ENCODE data around the gene KCNK10. TPM values are rescaled to one million over a fixed set of nuclear protein-coding genes. Genes with fewer than 3 reads are reported as not detected.

The KCNK10 gene
- total and polyA plus RNA-seq, 10 of the 15 experiments (the other 5 are each of a cell fraction or from before 2014, with no cell fraction given) = 0.01 to 0.06 (median 0.02) TPM; not detected in 7

- TF ChIP-seq KAT2A (conservative IDR thresholded peaks at IDR 0.05; ENCODE audit: control insufficient read depth, low read depth, low read length) (no peak), RUNX3 (IDR thresholded peaks at IDR 0.05; ENCODE audit: low read length) (peak; percentile 13; the same call in 1 of the 2 replicates)
Observed at GRCh38 chr14:88323523-88324199, 592 bp upstream of the KCNK10 start (continued).

DNA sequence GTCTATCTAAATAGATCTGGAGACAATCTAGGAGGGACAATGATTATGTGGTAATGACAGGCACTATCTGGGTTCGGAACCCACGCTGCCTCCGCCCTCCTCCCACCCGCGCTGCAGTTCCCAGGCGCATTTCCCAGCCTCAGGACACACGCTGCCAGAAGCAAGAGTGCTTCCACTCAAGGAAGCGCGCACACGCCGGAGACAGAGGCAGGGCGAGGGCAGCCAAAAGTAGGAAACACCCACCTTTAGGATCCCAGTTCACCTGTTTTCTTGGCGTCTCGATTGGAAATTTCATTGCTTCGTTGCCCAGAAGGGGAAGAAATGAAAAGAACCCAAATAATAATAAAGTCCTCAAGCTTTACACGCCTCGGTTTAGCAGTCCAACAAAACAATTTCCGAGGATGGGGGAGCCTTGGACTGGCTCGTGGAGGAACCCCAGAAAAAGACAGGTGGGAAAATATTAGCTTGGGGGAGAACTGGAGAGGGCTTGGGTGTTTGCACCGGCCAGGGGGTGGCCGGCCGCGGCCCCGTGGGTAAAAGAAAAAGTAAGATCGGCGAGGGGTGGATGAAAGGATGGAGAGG, 474 bp downstream of the KCNK10 start:
- no TSS peak for BruUV-seq (replicated peaks)
- ATAC-seq (no peak), FAIRE-seq (no peak), DNase-seq (ENCODE audit: low read depth, low spot score) (no peak)
- H3K36me3 ChIP-seq (ENCODE audit: control insufficient read depth in 2 of 2, insufficient read depth in 2 of 2, low read length in 1 of 2) = no peaks in the 10 kb centered on the region
- no peak overlapping the region for H2AFZ ChIP-seq (ENCODE audit: control insufficient read depth, low read depth, low read length)
- TF ChIP-seq ZBTB4 (CRISPR knock-in tag; IDR thresholded peaks at IDR 0.05) (no peak), HDGF (IDR thresholded peaks at IDR 0.05) (no peak), ZSCAN29 (IDR thresholded peaks at IDR 0.05) (no peak), POU2F2 (IDR thresholded peaks at IDR 0.05; ENCODE audit: borderline replicate concordance, low read depth, low read length) (no peak)
- TF ChIP-seq, protein P1, sequence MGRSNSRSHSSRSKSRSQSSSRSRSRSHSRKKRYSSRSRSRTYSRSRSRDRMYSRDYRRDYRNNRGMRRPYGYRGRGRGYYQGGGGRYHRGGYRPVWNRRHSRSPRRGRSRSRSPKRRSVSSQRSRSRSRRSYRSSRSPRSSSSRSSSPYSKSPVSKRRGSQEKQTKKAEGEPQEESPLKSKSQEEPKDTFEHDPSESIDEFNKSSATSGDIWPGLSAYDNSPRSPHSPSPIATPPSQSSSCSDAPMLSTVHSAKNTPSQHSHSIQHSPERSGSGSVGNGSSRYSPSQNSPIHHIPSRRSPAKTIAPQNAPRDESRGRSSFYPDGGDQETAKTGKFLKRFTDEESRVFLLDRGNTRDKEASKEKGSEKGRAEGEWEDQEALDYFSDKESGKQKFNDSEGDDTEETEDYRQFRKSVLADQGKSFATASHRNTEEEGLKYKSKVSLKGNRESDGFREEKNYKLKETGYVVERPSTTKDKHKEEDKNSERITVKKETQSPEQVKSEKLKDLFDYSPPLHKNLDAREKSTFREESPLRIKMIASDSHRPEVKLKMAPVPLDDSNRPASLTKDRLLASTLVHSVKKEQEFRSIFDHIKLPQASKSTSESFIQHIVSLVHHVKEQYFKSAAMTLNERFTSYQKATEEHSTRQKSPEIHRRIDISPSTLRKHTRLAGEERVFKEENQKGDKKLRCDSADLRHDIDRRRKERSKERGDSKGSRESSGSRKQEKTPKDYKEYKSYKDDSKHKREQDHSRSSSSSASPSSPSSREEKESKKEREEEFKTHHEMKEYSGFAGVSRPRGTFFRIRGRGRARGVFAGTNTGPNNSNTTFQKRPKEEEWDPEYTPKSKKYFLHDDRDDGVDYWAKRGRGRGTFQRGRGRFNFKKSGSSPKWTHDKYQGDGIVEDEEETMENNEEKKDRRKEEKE (IDR thresholded peaks at IDR 0.05) = no peak
- ChIA-PET RAD21 (ENCODE audit: unreplicated experiment) (no interaction called here), CTCF (no interaction called here), SMC1A (ENCODE audit: uncharacterized antibody, unreplicated experiment) (no interaction called here), POLR2A (no interaction called here)
- intact Hi-C loops (cut with micrococcal nuclease; ENCODE audit: unreplicated experiment) (no loop called here), in situ Hi-C loops (cut with MboI) (no loop called here)
- no peaks in the 10 kb centered on the region; the same call in 2 of the 3 replicates for H3K9me3 ChIP-seq (replicated peaks; ENCODE audit: control insufficient read depth, insufficient read depth, low read length)
- peaks cover 4 to 43% of the 10 kb centered on the region in 2 experiments for H3K27me3 ChIP-seq (replicated peaks in 1 of 2; ENCODE audit: control insufficient read depth in 2 of 2, insufficient read depth in 2 of 2, low read length in 1 of 2)
- WGBS (ENCODE audit: insufficient coverage, insufficient replicate concordance, low lambda C conversion rate, missing lambda C conversion rate) = 20% methylated on average over 26 of the region's 26 CpGs
- no peaks in the 10 kb centered on the region; the same call in 1 of the 2 replicates for H4K20me1 ChIP-seq (ENCODE audit: control insufficient read depth, insufficient read depth)
- H3K27ac ChIP-seq (ENCODE audit: control insufficient read depth, insufficient read depth) = no peak overlapping the region
- H3K4me3 ChIP-seq = peak overlapping the region; percentile 53; the same call in 1 of the 2 replicates
- peak overlapping the region; percentile 85; the same call in 1 of the 2 replicates for H3K4me2 ChIP-seq (ENCODE audit: control insufficient read depth, insufficient read depth)
- H3K79me2 ChIP-seq (ENCODE audit: control insufficient read depth, insufficient read depth, low read length) = no peaks in the 10 kb centered on the region
- H3K4me1 ChIP-seq (ENCODE audit: control insufficient read depth, insufficient read depth, low read length) = peaks cover 5% of the 10 kb centered on the region
- no peak overlapping the region for H3K9ac ChIP-seq (ENCODE audit: control insufficient read depth, insufficient read depth, low read length)
